Tibial nerve (tissue), 4 donors: ENCODE measurements around the gene B4GALT6. TPM values are rescaled to one million over a fixed set of nuclear protein-coding genes. Genes with fewer than 3 reads are reported as not detected.

Source experiments
- DNase-seq, 2 donors: peaks; one replicate each; pipeline ENCODE4 v3.0.0-alpha.2; 2019; ENCODE audit warnings: low spot score in 2 of 2
- H3K27ac ChIP-seq, 4 donors: fragments of 200-600 bp; sonication (generic) in 3 of 4; one replicate each; pipeline ENCODE4 v1.5.1; 2017 to 2019; ENCODE audit warnings: mild to moderate bottlenecking in 1 of 4
- H3K27me3 ChIP-seq, 2 donors: fragments of 200-600 bp; sonication (generic) in 1 of 2; one replicate each; pipeline versions ENCODE4 v1.5.1 to v1.6.0; 2017 to 2019
- H3K36me3 ChIP-seq, 3 donors: fragments of 200-600 bp; sonication (generic); one replicate each; pipeline ENCODE4 v1.5.1; 2018 to 2019
- H3K4me1 ChIP-seq, 4 donors: fragments of 200-600 bp; sonication (generic) in 3 of 4; one replicate each; pipeline ENCODE4 v1.5.1; 2017 to 2019
- H3K4me3 ChIP-seq, 4 donors: fragments of 200-600 bp; sonication (generic) in 3 of 4; one replicate each; pipeline ENCODE4 v1.5.1; 2017 to 2019; ENCODE audit warnings: mild to moderate bottlenecking in 1 of 4, moderate library complexity in 1 of 4
- H3K9me3 ChIP-seq, 4 donors: fragments of 200-600 bp; sonication (generic) in 3 of 4; one replicate each; pipeline ENCODE4 v1.5.1; 2017 to 2019
- CTCF ChIP-seq, 5 experiments: fragments of 200-600 bp in 3 of 5; fragments of 450-650 bp in 2 of 5; sonication (generic) in 3 of 5; IDR thresholded peaks; one replicate each; pipeline ENCODE4 v1.5.1; 2016 to 2019; ENCODE audit warnings: antibody characterized with exemption in 5 of 5, mild to moderate bottlenecking in 3 of 5, moderate library complexity in 2 of 5
- EP300 ChIP-seq, 2 donors: sonication (generic); formaldehyde crosslinking; IDR thresholded peaks; one replicate each; pipeline ENCODE4 v1.6.1; 2017; ENCODE audit warnings: antibody characterized with exemption in 2 of 2, mild to moderate bottlenecking in 1 of 2
- POLR2A ChIP-seq, 2 donors: fragments of 450-650 bp; IDR thresholded peaks; one replicate each; pipeline ENCODE4 v1.6.1; 2017; ENCODE audit warnings: antibody characterized with exemption in 2 of 2, mild to moderate bottlenecking in 2 of 2, moderate library complexity in 2 of 2
- WGBS, 2 donors: methylation state at CpG; one replicate each; pipeline ENCODE4 v1.1.5; 2018; 5-methylcytosine and 5-hydroxymethylcytosine counted together
- total RNA-seq, 4 donors: library from RNA; depleted of rRNA; stranded (reverse); fragments of >200 nt; gene quantifications; one replicate each; pipeline ENCODE4 v1.1.0, GENCODE V29; 2016

The B4GALT6 gene
- total RNA-seq, 4 donors from 2014 or later: 0.98 to 2.1 (median 1.5) TPM

- no peak overlapping the region for H3K4me3 ChIP-seq
- no peak overlapping the region for H3K27ac ChIP-seq
- DNase-seq: no peak
- H3K9me3 ChIP-seq: no peaks in the 10 kb centered on the region
- H3K27me3 ChIP-seq: no peaks in the 10 kb centered on the region
- TF ChIP-seq EP300 (IDR thresholded peaks at IDR 0.05) (no peak), POLR2A (IDR thresholded peaks at IDR 0.05) (no peak), CTCF (IDR thresholded peaks at IDR 0.05) (no peak)
- H3K36me3 ChIP-seq: no peaks in the 10 kb centered on the region
- 66 to 73% methylated on average over 12 of the region's 12 CpGs for WGBS, 2 donors
- H3K4me1 ChIP-seq: no peaks in the 10 kb centered on the region
Observed at GRCh38 chr18:31657823-31658669, 26.3 kb downstream of the B4GALT6 start.

- no peak for TF ChIP-seq CTCF (IDR thresholded peaks at IDR 0.05)
- no peak for TF ChIP-seq EP300 (IDR thresholded peaks at IDR 0.05)
- TF ChIP-seq POLR2A (IDR thresholded peaks at IDR 0.05): no peak
- DNase-seq: no peak
- WGBS, 2 donors: 86 to 95% methylated on average over 2 of the region's 2 CpGs
- no peaks in the 10 kb centered on the region for H3K4me1 ChIP-seq
- H3K4me3 ChIP-seq: no peak overlapping the region
- H3K27ac ChIP-seq: no peak overlapping the region
- H3K9me3 ChIP-seq: no peaks in the 10 kb centered on the region
- H3K27me3 ChIP-seq: no peaks in the 10 kb centered on the region
- no peaks in the 10 kb centered on the region for H3K36me3 ChIP-seq
Observed at GRCh38 chr18:31656754-31657153, 27.6 kb downstream of the B4GALT6 start.

GRCh38 chr18:31655354-31655753 lies 29.0 kb downstream of the B4GALT6 start:
- Histone ChIP-seq H3K4me3 (no peak overlapping the region), H3K9me3 (no peaks in the 10 kb centered on the region), H3K27me3 (no peaks in the 10 kb centered on the region), H3K36me3 (no peaks in the 10 kb centered on the region), H3K27ac (no peak overlapping the region), H3K4me1 (no peaks in the 10 kb centered on the region)
- 59 to 80% methylated on average over 4 of the region's 4 CpGs for WGBS, 2 donors
- TF ChIP-seq CTCF (IDR thresholded peaks at IDR 0.05) (no peak), POLR2A (IDR thresholded peaks at IDR 0.05) (no peak), EP300 (IDR thresholded peaks at IDR 0.05) (no peak)
- DNase-seq: no peak

GRCh38 chr18:31652877-31653276 lies 31.5 kb downstream of the B4GALT6 start:
- 91 to 97% methylated on average over 3 of the region's 3 CpGs for WGBS, 2 donors
- Histone ChIP-seq H3K4me3 (no peak overlapping the region), H3K9me3 (no peaks in the 10 kb centered on the region), H3K4me1 (peaks cover 0 to 6% (median 0%) of the 10 kb centered on the region in 4 donors), H3K36me3 (no peaks in the 10 kb centered on the region), H3K27me3 (no peaks in the 10 kb centered on the region), H3K27ac (no peak overlapping the region)
- TF ChIP-seq POLR2A (IDR thresholded peaks at IDR 0.05): no peak
- TF ChIP-seq EP300 (IDR thresholded peaks at IDR 0.05): no peak
- TF ChIP-seq CTCF (IDR thresholded peaks at IDR 0.05): no peak
- no peak for DNase-seq

GRCh38 chr18:31652357-31652756 lies 32.0 kb downstream of the B4GALT6 start:
- Histone ChIP-seq H3K4me1 (peaks cover 0 to 6% (median 0%) of the 10 kb centered on the region in 4 donors), H3K27ac (no peak overlapping the region), H3K36me3 (no peaks in the 10 kb centered on the region), H3K9me3 (no peaks in the 10 kb centered on the region), H3K4me3 (no peak overlapping the region), H3K27me3 (no peaks in the 10 kb centered on the region)
- WGBS, 2 donors: 84 to 87% methylated on average over 9 of the region's 9 CpGs
- TF ChIP-seq EP300 (IDR thresholded peaks at IDR 0.05): no peak
- no peak for TF ChIP-seq CTCF (IDR thresholded peaks at IDR 0.05)
- no peak for TF ChIP-seq POLR2A (IDR thresholded peaks at IDR 0.05)
- no peak for DNase-seq
